NCI-H1417 treated with DMSO at 0.1 percent for 48 hours (cell line): ENCODE measurements around the gene AUTS2.

Experiments
- DNase-seq: peaks from one replicate; lab custom pipeline; 2025; lab: John Stamatoyannopoulos, UW

AUTS2 gene

DNA sequence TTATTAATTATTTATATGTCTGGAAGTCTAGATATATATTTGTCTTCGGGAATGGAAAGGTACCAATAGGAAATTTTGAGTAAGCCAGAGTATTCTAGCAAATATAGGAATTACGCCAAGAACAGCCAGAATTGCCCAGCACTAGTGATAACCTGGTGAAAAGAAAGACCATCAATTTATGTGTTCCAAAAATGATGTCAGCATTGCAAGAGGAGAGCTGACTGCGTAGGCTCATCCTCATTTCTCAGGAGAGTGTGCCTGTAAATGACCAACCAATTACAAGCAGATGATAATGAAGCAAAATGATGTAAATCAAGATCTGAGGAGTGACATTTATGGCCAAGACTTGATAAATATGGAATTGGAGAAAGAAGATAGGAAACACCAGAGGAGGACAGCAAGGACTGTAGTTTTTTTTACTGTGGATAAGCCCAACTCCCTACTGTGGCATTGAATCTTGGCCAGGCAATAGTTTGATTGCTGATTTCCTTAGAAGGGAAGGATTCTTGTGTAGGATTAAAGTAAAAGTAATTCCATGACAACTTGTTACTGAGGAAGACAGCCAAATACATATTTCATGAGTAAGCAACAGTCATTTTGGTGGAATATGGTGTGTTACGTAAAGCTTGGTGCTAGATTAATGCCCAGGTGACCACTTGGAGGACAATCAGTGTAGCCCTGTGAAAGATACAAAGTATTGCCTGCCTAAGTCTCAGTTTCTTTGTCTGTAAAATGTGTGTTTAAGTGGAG, 590.8 kb downstream of the AUTS2 start:
- DNase-seq: no peak

- no peak for DNase-seq
Measured at GRCh38 chr7:70189776-70190175, 591.5 kb downstream of the AUTS2 start.

DNA sequence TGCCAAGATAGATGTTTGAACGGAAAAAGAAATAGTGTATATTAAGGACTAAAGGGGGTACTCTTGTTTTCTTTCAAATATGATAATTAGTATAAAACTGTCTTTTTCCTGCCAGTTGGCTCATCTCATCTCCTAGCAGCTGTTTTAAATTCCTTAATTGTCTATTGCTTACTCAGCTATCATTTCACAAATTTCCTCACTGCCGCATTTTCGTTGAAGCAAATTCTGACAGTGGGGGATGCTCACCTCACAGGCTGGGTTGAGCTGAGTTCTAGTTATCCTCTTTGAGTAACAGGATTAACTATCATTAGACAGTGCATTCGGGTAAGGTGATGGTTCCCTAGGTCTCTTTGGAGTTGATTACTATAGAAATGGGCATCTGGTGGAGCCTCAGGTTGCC, 592.0 kb downstream of the AUTS2 start:
- no peak for DNase-seq

DNA sequence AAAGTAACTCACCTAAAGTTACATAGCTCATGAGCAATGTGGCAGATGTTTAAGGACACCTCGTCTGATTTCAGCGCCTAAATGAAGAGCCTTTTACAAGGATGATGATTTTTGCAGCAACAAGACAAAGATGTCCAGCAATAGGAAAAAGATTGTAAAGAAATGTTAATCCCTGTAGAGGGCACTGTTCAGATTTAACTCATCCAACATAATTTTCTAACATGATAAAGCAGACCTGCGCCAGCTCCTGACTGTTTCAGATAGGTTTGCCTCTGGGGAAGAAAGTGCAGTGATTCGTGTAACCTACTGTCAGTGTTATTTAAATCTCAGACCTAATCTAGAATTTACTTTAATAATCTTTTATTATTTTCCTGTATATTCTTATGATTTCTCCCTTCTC, 595.2 kb downstream of the AUTS2 start:
- no peak for DNase-seq

- no peak for DNase-seq
Measured at GRCh38 chr7:70208236-70209063, 610.2 kb downstream of the AUTS2 start.

DNA sequence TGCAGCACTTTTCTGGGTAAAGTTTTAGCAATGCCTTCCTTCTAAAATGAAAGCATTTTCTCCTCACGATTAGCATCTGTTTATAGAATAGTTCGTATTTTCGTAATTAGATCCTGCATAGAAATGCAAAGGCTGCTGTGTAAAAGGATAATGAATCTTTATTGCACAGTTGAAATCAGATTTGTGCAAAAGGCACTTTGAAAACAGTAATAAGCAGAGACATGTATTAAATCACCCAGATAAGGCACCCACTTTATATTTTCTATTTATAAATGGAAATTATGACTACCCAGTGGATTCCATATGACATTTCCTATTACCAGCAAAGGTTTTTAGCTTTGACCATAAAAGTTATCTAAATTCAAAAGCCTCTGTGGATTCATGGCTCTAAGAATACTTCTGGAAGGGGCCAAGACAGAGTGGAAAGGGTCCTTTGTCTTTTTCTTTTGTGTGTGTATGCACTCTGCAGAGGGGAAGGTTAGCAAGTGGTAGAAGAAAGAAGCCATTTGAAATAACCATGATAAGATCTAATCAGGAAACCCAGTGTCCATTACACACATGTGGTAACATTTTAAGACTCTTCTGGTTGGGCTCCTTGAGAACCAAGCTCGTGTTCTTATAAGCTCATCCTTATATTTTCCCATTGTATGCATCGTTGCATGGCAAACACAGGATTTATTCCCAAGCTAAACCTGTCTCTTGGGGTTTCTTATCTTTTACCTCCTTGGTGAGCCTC, 612.1 kb downstream of the AUTS2 start:
- no peak for DNase-seq

DNA sequence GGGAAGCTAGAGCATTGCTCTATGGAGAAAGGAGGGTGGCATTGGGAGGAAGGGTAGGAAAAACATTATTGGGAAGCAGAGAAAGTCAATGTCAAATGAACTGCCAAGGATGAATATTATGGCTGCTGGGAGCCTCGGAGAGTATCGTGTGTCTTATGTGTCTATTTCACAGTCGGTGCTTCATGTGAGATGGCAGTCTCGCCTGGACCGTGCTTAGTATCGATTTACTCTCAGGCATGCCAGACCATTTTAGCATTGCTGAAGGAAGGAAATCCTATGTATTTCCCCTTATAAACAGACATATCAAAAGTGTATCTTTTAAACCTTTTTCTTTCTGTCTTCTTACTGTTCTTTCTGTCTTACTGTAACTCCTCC, 612.6 kb downstream of the AUTS2 start:
- no peak for DNase-seq

DNA sequence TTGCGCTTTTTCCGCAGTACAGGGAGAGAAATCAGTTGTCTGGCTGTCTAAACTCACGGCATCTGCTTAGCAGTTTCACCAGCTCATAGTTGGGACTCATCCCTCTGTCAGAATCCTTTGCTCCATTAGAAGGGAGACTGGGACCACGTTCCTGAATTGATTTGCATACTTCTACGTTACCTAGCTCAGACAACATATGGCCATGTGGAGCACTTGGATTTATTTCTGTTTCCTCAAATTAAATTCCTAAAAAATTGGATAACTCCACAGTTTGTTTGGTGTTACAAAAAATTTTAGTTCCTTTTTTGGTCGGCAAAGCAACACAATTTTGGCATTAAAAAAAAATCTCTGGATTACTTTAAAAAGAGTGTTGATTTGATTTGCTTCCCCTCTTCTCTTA, 614.0 kb downstream of the AUTS2 start:
- no peak for DNase-seq

DNA sequence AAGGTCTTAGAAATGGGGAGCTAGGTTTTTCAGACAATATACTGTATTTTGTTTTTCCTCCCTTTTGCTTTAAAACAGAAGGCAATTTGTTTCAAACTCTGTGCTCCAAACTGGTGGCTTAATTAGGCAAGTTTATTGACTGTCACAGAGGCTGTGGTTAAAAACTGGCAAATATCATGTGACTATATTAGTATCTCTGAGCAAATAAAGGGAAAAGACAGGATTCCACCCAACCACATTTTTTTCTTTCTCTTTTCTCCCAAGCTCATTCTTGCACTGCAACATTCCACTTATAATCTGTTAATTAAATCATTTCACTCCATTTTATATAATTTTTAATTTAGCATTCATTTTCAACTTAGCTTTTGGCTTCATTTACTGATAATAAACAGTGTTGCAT, 615.8 kb downstream of the AUTS2 start:
- no peak for DNase-seq

GRCh38 chr7:70215491-70215890, 617.2 kb downstream of the AUTS2 start:
- no peak for DNase-seq

GRCh38 chr7:70217571-70217970, 619.3 kb downstream of the AUTS2 start:
- DNase-seq: no peak

GRCh38 chr7:70218006-70218405, 619.7 kb downstream of the AUTS2 start:
- no peak for DNase-seq

- no peak for DNase-seq
Measured at GRCh38 chr7:70219061-70219460, 620.8 kb downstream of the AUTS2 start.

GRCh38 chr7:70229242-70229641, 631.0 kb downstream of the AUTS2 start:
- no peak for DNase-seq

DNA sequence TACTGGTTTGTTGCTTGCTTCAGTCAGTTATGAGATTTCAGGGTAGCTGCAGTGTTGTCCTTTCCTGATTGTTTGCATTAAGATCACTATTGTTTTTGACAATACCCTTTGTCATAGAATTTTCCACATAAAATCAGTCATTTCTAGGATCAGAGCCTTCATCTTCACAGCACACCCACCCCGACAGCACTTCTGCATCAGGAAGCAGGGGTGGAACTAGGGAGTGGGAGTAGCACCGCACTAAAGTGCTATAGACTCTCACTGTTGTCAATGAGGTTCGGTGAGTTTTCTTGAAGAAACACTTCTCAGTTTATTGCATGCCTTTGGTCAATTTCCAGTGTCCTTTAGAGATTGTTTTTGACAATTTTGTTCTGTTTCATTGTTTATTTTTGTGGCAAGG, 632.5 kb downstream of the AUTS2 start:
- no peak for DNase-seq

DNA sequence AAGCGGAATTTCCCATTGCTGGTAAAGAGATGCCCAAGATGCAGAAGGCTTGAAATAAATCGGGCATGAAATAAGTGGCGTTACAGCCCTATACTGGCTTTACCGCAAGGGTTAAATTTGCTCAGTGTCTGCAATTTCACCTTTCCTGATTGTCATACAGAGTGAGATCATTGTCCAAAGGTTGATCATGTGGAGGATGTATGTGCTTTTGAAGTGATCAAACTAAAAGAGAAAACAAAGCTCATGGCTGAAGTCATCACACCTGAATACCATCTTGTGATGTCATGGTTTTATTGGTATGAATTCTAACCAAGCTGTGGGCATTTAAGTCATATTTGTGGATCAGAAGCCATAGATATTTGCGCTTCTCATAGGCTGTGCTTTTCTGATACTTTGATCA, 635.5 kb downstream of the AUTS2 start:
- no peak for DNase-seq

GRCh38 chr7:70237256-70237655, 639.0 kb downstream of the AUTS2 start:
- DNase-seq: no peak

- no peak for DNase-seq
Measured at GRCh38 chr7:70237831-70238575, 639.7 kb downstream of the AUTS2 start.

DNA sequence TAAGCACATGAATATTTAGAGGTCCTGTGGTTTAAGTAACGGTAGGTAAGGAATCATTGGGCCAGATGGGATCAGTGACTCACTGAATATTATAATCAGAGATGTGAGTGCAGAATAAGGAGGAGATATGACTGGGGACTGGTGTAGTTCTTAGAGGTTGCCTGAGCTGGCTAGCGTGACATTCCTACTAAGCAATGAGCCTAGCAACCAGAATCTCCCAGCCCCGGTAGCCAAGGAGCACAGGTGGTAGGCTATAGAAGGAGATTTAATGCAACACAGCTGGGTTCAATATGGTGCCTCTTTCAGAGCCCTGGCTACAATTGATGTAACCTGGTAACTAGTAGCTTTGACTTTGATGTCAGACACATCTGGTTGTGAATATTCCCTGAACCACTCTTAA, 641.6 kb downstream of the AUTS2 start:
- DNase-seq: no peak

- no peak for DNase-seq
Measured at GRCh38 chr7:70240873-70241272, 642.6 kb downstream of the AUTS2 start.

DNA sequence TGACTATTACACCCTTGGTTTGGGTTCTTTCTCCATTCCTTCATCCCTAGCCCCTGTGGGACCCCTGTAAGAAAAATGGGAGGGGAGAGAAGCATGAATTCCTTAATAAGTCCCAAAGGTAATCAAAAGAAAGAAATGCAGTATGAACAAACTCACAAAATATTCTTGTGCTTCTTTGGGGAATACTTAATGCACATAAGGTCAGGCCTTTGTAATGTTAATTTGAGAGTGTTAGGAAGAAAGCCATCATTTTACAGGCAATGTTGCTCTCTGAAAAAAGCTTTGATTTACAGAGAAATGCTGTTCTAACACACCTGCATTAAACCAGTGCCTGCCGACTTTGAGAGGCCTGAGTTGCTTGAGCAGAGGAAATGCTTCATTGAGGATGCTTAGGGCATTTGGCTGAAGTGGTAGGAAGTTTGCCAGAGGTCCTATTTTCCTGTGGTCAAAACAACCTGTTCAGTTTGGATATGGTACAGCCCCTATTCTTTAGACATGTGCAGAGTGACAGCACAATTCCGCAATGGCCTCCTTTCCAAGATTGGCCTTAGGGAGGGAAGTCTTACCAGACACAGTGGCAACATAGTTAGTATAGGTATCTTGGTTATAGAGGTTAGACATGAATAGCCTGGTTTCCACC, 643.4 kb downstream of the AUTS2 start:
- no peak for DNase-seq

- DNase-seq: no peak
Measured at GRCh38 chr7:70242826-70243225, 644.6 kb downstream of the AUTS2 start.
